Activated CD4-positive, alpha-beta memory T cell treated with anti-CD3 and anti-CD28 coated beads, Interleukin-2, amount 10 ng/mL, durations not matched to agents 7 days and 5 days (primary cell): ENCODE results near the gene SPEN. TPM values are rescaled to one million over a fixed set of nuclear protein-coding genes. Genes with fewer than 3 reads are reported as not detected.
A peak's percentile ranks its signal among the peaks of the same experiment; 100 is the strongest.

Experiments used
- CTCF ChIA-PET: fragments of 350-600 bp; sonication (Branson Sonifier 250); formaldehyde crosslinking; loops from one replicate; lab custom pipeline; 2021; ENCODE audit warnings: antibody characterized with exemption, inconsistent platforms; lab: Charles Lee
- POLR2A ChIA-PET: fragments of 350-600 bp; sonication (Branson Sonifier 250); formaldehyde crosslinking; loops from one replicate; lab custom pipeline; 2021; ENCODE audit warnings: antibody characterized with exemption; lab: Charles Lee
- DNase-seq: peaks from one replicate; pipeline ENCODE4 v3.0.0-alpha.2; 2020
- H3K27ac Mint-ChIP-seq: one replicate; pipeline ENCODE4 v1.8.0; 2021; ENCODE audit warnings: mild to moderate bottlenecking, mixed read lengths
- H3K27me3 Mint-ChIP-seq: one replicate; pipeline ENCODE4 v1.8.0; 2021; ENCODE audit warnings: mixed read lengths
- H3K36me3 Mint-ChIP-seq: one replicate; pipeline ENCODE4 v1.8.0; 2021; ENCODE audit warnings: low read depth, mixed read lengths
- H3K4me1 Mint-ChIP-seq: one replicate; pipeline ENCODE4 v1.8.0; 2021; ENCODE audit warnings: mixed read lengths
- H3K4me3 Mint-ChIP-seq: one replicate; pipeline ENCODE4 v1.8.0; 2021; ENCODE audit warnings: mild to moderate bottlenecking, mixed read lengths
- H3K9me3 Mint-ChIP-seq: one replicate; pipeline ENCODE4 v1.8.0; 2021; ENCODE audit warnings: mixed read lengths
- total RNA-seq, 2 experiments: library from RNA; stranded (reverse); gene quantifications; one replicate each; pipeline ENCODE4 v1.2.3, GENCODE V29; 2021

Gene SPEN
- total RNA-seq, 2 experiments from 2014 or later = 52.1 to 52.5 TPM

- Mint-ChIP-seq H3K27ac (no peak overlapping the region), H3K4me1 (peaks cover 13% of the 10 kb centered on the region), H3K4me3 (no peak overlapping the region), H3K9me3 (no peaks in the 10 kb centered on the region), H3K36me3 (peaks cover 41% of the 10 kb centered on the region), H3K27me3 (no peaks in the 10 kb centered on the region)
- CTCF ChIA-PET = no interaction called here
- POLR2A ChIA-PET = no interaction called here
- DNase-seq = no peak
These were observed 96.0 kb downstream of the SPEN start for GRCh38 chr1:15943328-15943991.

DNA sequence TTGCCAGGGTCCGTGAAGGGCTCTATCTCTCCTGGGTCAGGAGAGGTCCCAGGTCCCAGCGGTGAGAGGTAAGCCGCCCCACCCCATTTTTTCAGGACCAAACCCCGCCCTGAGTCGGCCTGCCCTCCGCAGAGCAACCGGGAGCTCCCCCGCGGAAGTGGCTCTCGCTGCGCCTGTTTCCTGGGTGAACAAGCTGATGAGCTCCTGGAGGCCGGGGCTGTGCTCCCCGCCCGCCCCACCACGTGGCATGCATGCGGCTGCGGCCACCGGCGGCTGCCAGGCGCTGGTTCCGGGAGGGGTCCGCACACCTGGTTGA lies 96.4 kb downstream of the SPEN start:
- Mint-ChIP-seq H3K4me1 (peaks cover 18% of the 10 kb centered on the region), H3K4me3 (no peak overlapping the region), H3K27ac (no peak overlapping the region), H3K36me3 (peaks cover 45% of the 10 kb centered on the region), H3K27me3 (no peaks in the 10 kb centered on the region), H3K9me3 (no peaks in the 10 kb centered on the region)
- ChIA-PET CTCF (no interaction called here), POLR2A (no interaction called here)
- no peak for DNase-seq

DNA sequence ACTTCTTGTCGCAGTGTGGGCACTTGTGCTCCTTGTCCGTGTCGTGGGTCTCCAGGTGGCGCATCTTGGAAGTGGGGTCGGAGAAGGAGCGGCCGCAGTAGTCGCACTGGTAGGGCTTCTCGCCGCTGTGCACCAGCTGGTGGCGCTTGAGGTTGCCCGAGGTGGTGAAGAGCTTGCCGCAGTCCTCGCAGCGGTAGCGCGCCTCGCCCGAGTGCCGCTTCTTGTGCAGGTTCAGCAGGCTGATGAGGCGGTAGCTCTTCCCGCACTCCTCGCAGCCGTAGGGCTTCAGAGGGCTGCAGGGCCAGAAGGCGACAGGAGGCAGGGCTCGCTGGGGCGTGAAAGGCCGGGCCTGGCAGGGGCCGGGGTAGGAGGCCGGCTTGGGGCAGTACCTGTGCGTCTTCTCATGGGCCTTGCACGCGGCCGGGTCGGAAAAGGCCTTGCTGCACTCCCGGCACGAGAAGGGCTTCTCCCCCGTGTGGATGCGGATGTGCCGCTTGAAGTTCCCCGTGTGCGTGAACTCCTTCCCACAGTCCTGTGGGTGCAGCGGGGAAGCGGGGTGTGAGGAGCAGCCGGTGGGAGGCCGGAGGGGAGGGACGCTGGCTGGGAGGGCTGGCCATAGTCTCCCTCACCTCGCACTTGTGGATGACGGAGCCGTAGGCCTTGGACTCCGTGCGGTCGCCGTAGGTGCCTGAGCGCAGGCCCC lies 97.0 kb downstream of the SPEN start:
- H3K4me1 Mint-ChIP-seq = peaks cover 23% of the 10 kb centered on the region
- H3K9me3 Mint-ChIP-seq = no peaks in the 10 kb centered on the region
- H3K27me3 Mint-ChIP-seq = no peaks in the 10 kb centered on the region
- DNase-seq = no peak
- no peak overlapping the region for H3K27ac Mint-ChIP-seq
- POLR2A ChIA-PET = no interaction called here
- CTCF ChIA-PET = no interaction called here
- peaks cover 41% of the 10 kb centered on the region for H3K36me3 Mint-ChIP-seq
- no peak overlapping the region for H3K4me3 Mint-ChIP-seq

- Mint-ChIP-seq H3K27ac (no peak overlapping the region), H3K27me3 (no peaks in the 10 kb centered on the region), H3K9me3 (no peaks in the 10 kb centered on the region), H3K4me3 (no peak overlapping the region), H3K4me1 (peaks cover 31% of the 10 kb centered on the region), H3K36me3 (peaks cover 35% of the 10 kb centered on the region)
- POLR2A ChIA-PET = no interaction called here
- CTCF ChIA-PET = no interaction called here
- no peak for DNase-seq
These were observed 97.7 kb downstream of the SPEN start for GRCh38 chr1:15945011-15945831.

GRCh38 chr1:15945832-15946448 lies 98.4 kb downstream of the SPEN start:
- no peaks in the 10 kb centered on the region for H3K9me3 Mint-ChIP-seq
- H3K27me3 Mint-ChIP-seq = no peaks in the 10 kb centered on the region
- H3K4me1 Mint-ChIP-seq = peaks cover 38% of the 10 kb centered on the region
- peaks cover 31% of the 10 kb centered on the region for H3K36me3 Mint-ChIP-seq
- ChIA-PET POLR2A (no interaction called here), CTCF (no interaction called here)
- no peak for DNase-seq
- no peak overlapping the region for H3K27ac Mint-ChIP-seq
- H3K4me3 Mint-ChIP-seq = no peak overlapping the region

GRCh38 chr1:15946571-15947381 lies 99.3 kb downstream of the SPEN start:
- peaks cover 46% of the 10 kb centered on the region for H3K4me1 Mint-ChIP-seq
- H3K27ac Mint-ChIP-seq = peak overlapping the region; percentile 40
- ChIA-PET CTCF (no interaction called here), POLR2A (interaction anchor here (1.2 kb wide), 1 partner anchor 29 kb away, joined by 3 read pairs; the partner anchor contains the start of gene ZBTB17)
- H3K27me3 Mint-ChIP-seq = no peaks in the 10 kb centered on the region
- H3K36me3 Mint-ChIP-seq = peaks cover 31% of the 10 kb centered on the region
- no peak for DNase-seq
- no peak overlapping the region for H3K4me3 Mint-ChIP-seq
- no peaks in the 10 kb centered on the region for H3K9me3 Mint-ChIP-seq

GRCh38 chr1:15947382-15948090 lies 100.0 kb downstream of the SPEN start:
- H3K27me3 Mint-ChIP-seq = no peaks in the 10 kb centered on the region

DNA sequence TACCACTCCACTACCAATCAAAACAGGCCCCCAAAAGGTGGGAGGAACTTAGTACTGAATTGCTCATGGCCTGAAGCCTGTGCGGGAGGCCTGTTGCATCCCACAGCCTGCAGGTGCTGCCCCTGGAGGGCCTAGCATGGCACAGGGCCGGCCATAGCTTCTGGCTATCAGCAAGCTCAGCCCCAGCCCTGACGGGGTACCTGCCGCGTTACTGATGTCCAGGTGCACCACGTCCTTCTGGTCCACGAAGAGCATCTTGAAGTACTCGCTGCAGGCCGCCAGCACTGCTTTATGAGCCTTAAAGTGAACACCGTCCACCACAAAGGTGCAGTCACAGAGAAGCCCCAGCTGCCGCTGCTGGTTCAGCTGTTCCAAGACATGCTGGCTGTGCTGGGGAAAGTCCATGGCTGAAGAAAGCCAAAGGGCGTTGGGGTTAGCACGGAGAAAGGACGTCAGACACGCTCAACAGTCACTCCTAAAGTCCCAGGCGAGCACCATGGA lies 100.6 kb downstream of the SPEN start:
- no peak for DNase-seq
- Mint-ChIP-seq H3K4me3 (no peak overlapping the region), H3K9me3 (no peaks in the 10 kb centered on the region), H3K27ac (peak overlapping the region; percentile 88), H3K4me1 (peaks cover 58% of the 10 kb centered on the region), H3K27me3 (no peaks in the 10 kb centered on the region), H3K36me3 (peaks cover 27% of the 10 kb centered on the region)
- ChIA-PET POLR2A (interaction anchor here (1.2 to 3.8 kb wide), 4 partner anchors 15 to 101 kb away, joined by 3 to 16 read pairs (median 3); partner anchors contain the start of genes SPEN and ZBTB17), CTCF (interaction anchor here (1.4 kb wide), 1 partner anchor 46 kb away, joined by 3 read pairs; no protein-coding TSS in a partner anchor)

More at GRCh38 chr1:15947382-15948090, 100.0 kb downstream of the SPEN start:
- no peak overlapping the region for H3K4me3 Mint-ChIP-seq
- H3K36me3 Mint-ChIP-seq = peaks cover 25% of the 10 kb centered on the region
- ChIA-PET POLR2A (interaction anchor here (1.2 kb wide), 1 partner anchor 29 kb away, joined by 3 read pairs; the partner anchor contains the start of gene ZBTB17), CTCF (interaction anchor here (1.4 kb wide), 1 partner anchor 46 kb away, joined by 3 read pairs; no protein-coding TSS in a partner anchor)
- H3K9me3 Mint-ChIP-seq = no peaks in the 10 kb centered on the region
- no peak for DNase-seq
- peak overlapping the region; percentile 88 for H3K27ac Mint-ChIP-seq
- H3K4me1 Mint-ChIP-seq = peaks cover 54% of the 10 kb centered on the region

GRCh38 chr1:15948595-15949452 lies 101.3 kb downstream of the SPEN start:
- peak overlapping the region; percentile 88 for H3K27ac Mint-ChIP-seq
- peaks cover 65% of the 10 kb centered on the region for H3K4me1 Mint-ChIP-seq
- peaks cover 30% of the 10 kb centered on the region for H3K36me3 Mint-ChIP-seq
- POLR2A ChIA-PET = interaction anchor here (0.6 to 4.7 kb wide), 8 partner anchors 11 to 115 kb away, joined by 3 to 31 read pairs (median 4); partner anchors contain the start of genes SPEN and ZBTB17
- no peaks in the 10 kb centered on the region for H3K27me3 Mint-ChIP-seq
- H3K9me3 Mint-ChIP-seq = no peaks in the 10 kb centered on the region
- H3K4me3 Mint-ChIP-seq = peak overlapping the region; percentile 48
- CTCF ChIA-PET = interaction anchor here (1.4 kb wide), 2 partner anchors 45 to 157 kb away, joined by 3 to 4 read pairs; no protein-coding TSS in a partner anchor
- DNase-seq = peak; percentile 33

DNA sequence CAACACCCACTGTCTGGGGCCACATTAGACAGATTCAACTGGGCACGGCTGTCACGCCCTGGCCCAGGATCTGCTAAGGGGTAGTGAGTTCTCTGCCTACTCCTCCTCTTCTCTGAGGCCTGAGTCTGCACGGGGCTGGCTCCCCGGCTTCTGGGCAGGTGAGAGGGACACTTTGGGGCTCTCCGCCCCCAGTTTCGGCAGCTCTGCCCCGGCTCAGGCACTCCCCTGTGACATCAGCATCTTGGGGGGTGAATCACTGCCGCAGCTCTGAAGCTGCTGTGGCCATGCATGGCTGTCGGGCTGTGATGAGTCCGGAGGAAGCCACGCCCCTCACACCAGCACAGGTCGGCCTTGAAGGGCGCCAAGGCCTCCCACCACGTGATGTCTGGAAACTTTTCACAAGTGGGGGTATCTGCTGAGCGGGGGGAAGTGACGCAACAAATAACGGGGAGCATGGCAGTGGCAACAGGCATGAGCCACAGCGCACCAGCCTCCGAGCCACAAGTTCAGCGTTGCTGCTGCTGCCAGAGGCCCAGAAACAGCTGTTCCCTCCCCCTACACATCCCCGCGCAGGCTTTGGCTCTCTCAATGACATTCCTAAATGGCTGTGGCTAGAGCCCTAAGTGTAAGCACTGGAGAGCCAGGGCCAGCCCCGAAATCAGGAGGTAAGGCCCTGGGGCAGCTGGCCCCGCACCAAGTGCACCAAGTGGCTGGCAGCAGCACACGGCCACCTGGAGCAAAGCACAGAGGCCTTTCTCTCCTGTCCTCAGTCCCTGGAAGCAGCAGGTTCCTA lies 102.1 kb downstream of the SPEN start:
- H3K4me3 Mint-ChIP-seq = peak overlapping the region; percentile 48
- H3K27ac Mint-ChIP-seq = peak overlapping the region; percentile 88
- ChIA-PET CTCF (interaction anchor here (1.4 kb wide), 1 partner anchor 158 kb away, joined by 4 read pairs; no protein-coding TSS in a partner anchor), POLR2A (interaction anchor here (0.6 to 4.7 kb wide), 11 partner anchors 9 to 116 kb away, joined by 3 to 31 read pairs (median 5); partner anchors contain the start of genes SPEN and ZBTB17)
- H3K27me3 Mint-ChIP-seq = no peaks in the 10 kb centered on the region
- H3K9me3 Mint-ChIP-seq = no peaks in the 10 kb centered on the region
- DNase-seq = peak; percentile 92
- H3K4me1 Mint-ChIP-seq = peaks cover 71% of the 10 kb centered on the region
- peaks cover 35% of the 10 kb centered on the region for H3K36me3 Mint-ChIP-seq
